Kidney (tissue), 14 donors: ENCODE results near the gene INSIG2. TPM values are rescaled to one million over a fixed set of nuclear protein-coding genes. Genes with fewer than 3 reads are reported as not detected.
A peak's percentile ranks its signal among the peaks of the same experiment; 100 is the strongest.

Experiments
- DNase-seq, 5 donors: peaks; one replicate each; pipeline ENCODE4 v3.0.0-alpha.2; 2013 to 2020
- FAIRE-seq: peaks from 2 replicates; lab custom pipeline; 2012; peaks lifted over from hg19 to GRCh38; lab: Jason Lieb, UNC
- H3K27ac ChIP-seq, 2 donors: one replicate each; pipeline ENCODE4 v1.7.0; 2013; ENCODE audit warnings: low read depth in 2 of 2, low read length in 2 of 2, inconsistent platforms in 1 of 2
- H3K27me3 ChIP-seq: one replicate; pipeline ENCODE4 v1.7.1; 2013; ENCODE audit warnings: low read length, inconsistent platforms; ENCODE audit not compliant: control insufficient read depth, insufficient read depth
- H3K36me3 ChIP-seq, 3 donors: one replicate each; pipeline versions ENCODE4 v1.7.0 to v1.7.1; 2013; ENCODE audit warnings: low read length in 3 of 3, control low read depth in 1 of 3, inconsistent platforms in 1 of 3; ENCODE audit not compliant: insufficient read depth in 3 of 3, control insufficient read depth in 2 of 3
- H3K4me1 ChIP-seq, 3 donors: one replicate each; pipeline versions ENCODE4 v1.7.0 to v1.7.1; 2013; ENCODE audit warnings: low read length in 3 of 3, inconsistent platforms in 1 of 3, low read depth in 1 of 3; ENCODE audit not compliant: control insufficient read depth in 2 of 3, insufficient read depth in 2 of 3
- H3K4me3 ChIP-seq, 3 donors: one replicate each; pipeline versions ENCODE4 v1.7.0 to v1.8.1; 2013; ENCODE audit warnings: low read length in 3 of 3, control low read depth in 1 of 3, inconsistent platforms in 1 of 3
- H3K9ac ChIP-seq, 3 donors: one replicate each; pipeline versions ENCODE4 v1.7.0 to v1.7.1; 2013; ENCODE audit warnings: low read length in 3 of 3, control low read depth in 1 of 3, inconsistent platforms in 1 of 3
- H3K9me3 ChIP-seq, 3 donors: one replicate each; pipeline versions ENCODE4 v1.7.0 to v1.7.1; 2013; ENCODE audit warnings: low read length in 3 of 3, control low read depth in 1 of 3, inconsistent platforms in 1 of 3; ENCODE audit not compliant: control insufficient read depth in 2 of 3, insufficient read depth in 1 of 3
- CTCF ChIP-seq: IDR thresholded peaks from 3 replicates; pipeline ENCODE4 v1.5.1; 2012; ENCODE audit warnings: mild to moderate bottlenecking, moderate library complexity, borderline replicate concordance; ENCODE audit not compliant: insufficient read depth; ENCODE audit errors: extremely low read depth
- intact Hi-C: fragments of 100-400 bp; cut with DNase I; formaldehyde crosslinking; loops from one replicate; pipeline ENCODE4 v1.11.1; 2022
- polyA plus RNA-seq: library from polyadenylated mRNA; stranded (reverse); fragments of 350-450 nt; fragmentation: Illumina TruSeq; extraction: RNeasy Lipid Tissue Mini Kit (QIAGEN cat#74804); gene quantifications from one replicate; pipeline ENCODE4 v1.2.3, GENCODE V29; 2014; ENCODE audit warnings: low read depth, low replicate concordance; ENCODE audit not compliant: insufficient read depth
- total RNA-seq: library from RNA; stranded (reverse); fragmentation: NEBNext Ultra II Directional; extraction: Animal tissue kit (Norgen Biotek cat#: 25700); gene quantifications from one replicate; pipeline ENCODE4 v1.2.1, GENCODE V29; 2021
- donor health status: control.
- donor health status: control.
- donor health status: control.
- donor health status: control.
- donor health status: control.
- donor health status: DM: yes; HTN: yes; CAD: no.
- donor health status: Normal renal cell carcinoma (clear cell type).

INSIG2 gene
- total and polyA plus RNA-seq, 2 donors from 2014 or later: 18.4 to 29.0 TPM

- no peak overlapping the region for H3K4me3 ChIP-seq
- intact Hi-C loops: no loop called here
- DNase-seq (peak in 3 of 5 donors; percentile 9 to 45 (median 34)), FAIRE-seq (no peak)
- H3K4me1 ChIP-seq: peaks cover 0 to 4% (median 0%) of the 10 kb centered on the region in 3 donors
- H3K27me3 ChIP-seq: peaks cover 3% of the 10 kb centered on the region
- no peak for TF ChIP-seq CTCF
- no peaks in the 10 kb centered on the region for H3K36me3 ChIP-seq
- no peak overlapping the region for H3K27ac ChIP-seq
- H3K9ac ChIP-seq: no peak overlapping the region
- H3K9me3 ChIP-seq: no peaks in the 10 kb centered on the region
These were observed 39.0 kb upstream of the INSIG2 start for GRCh38 chr2:118049140-118049815.

DNA sequence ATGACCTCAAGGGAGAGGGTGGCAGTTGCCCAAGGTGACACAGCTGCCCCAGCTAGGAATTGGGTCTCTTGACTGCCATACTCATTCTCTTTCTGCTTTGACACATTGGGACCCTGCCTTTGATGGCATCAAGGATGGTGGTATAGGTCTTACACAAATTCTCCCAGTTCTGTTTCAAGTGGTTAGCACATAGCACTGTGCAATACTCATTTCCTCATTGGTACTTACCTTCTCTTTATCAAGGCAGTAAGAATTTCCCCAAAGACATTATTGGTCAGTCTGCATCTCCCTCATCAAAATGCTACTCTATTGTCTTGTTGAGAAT lies 38.5 kb upstream of the INSIG2 start:
- peaks cover 3% of the 10 kb centered on the region for H3K27me3 ChIP-seq
- no peak for DNase-seq

DNA sequence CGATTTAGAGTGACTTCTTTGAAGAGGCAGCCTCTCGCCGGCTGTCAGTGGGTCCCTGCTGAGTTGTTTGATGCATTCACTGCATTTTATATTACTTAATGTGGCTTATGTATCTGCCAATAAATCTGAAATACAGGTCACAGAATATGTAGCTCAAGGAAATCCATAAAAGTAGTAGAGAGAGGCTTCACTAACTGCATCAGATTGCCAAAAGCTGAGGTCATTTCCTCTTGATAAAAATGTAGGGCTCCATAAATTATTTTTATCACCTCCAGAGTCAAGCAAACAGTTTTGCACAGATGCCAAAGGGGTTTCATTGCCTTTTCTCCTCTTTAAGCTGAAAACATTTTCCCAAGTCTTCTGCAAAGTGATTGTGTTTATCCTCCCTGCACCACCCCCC lies 37.9 kb upstream of the INSIG2 start:
- Histone ChIP-seq H3K4me1 (peaks cover 0 to 4% (median 0%) of the 10 kb centered on the region in 3 donors), H3K36me3 (no peaks in the 10 kb centered on the region), H3K9me3 (no peaks in the 10 kb centered on the region), H3K9ac (no peak overlapping the region), H3K27ac (no peak overlapping the region), H3K4me3 (no peak overlapping the region), H3K27me3 (peaks cover 3% of the 10 kb centered on the region)
- intact Hi-C loops: no loop called here
- peak in 2 of 5 donors; percentile 66 to 74 for DNase-seq
- no peak for TF ChIP-seq CTCF
- no peak for FAIRE-seq

More for the DNA sequence above, 38.5 kb upstream of the INSIG2 start:
- FAIRE-seq: no peak
- H3K9me3 ChIP-seq: no peaks in the 10 kb centered on the region
- peaks cover 0 to 4% (median 0%) of the 10 kb centered on the region in 3 donors for H3K4me1 ChIP-seq
- no peak overlapping the region for H3K9ac ChIP-seq
- H3K27ac ChIP-seq: no peak overlapping the region
- no peak for TF ChIP-seq CTCF
- no peaks in the 10 kb centered on the region for H3K36me3 ChIP-seq
- intact Hi-C loops: no loop called here
- H3K4me3 ChIP-seq: no peak overlapping the region

GRCh38 chr2:118050974-118051373 lies 37.3 kb upstream of the INSIG2 start:
- no peak overlapping the region for H3K9ac ChIP-seq
- H3K27ac ChIP-seq: no peak overlapping the region
- H3K36me3 ChIP-seq: no peaks in the 10 kb centered on the region
- FAIRE-seq (no peak), DNase-seq (peak in 2 of 5 donors; percentile 37 to 45)
- H3K9me3 ChIP-seq: no peaks in the 10 kb centered on the region
- peaks cover 0 to 4% (median 0%) of the 10 kb centered on the region in 3 donors for H3K4me1 ChIP-seq
- no peak overlapping the region for H3K4me3 ChIP-seq
- H3K27me3 ChIP-seq: peaks cover 3% of the 10 kb centered on the region
- TF ChIP-seq CTCF: no peak
- intact Hi-C loops: no loop called here
